Bronchial epithelial cell (primary cell): ENCODE measurements around the gene PIAS4. TPM values are rescaled to one million over a fixed set of nuclear protein-coding genes. Genes with fewer than 3 reads are reported as not detected.

ENCODE experiments used
- DNase-seq: peaks from one replicate; pipeline ENCODE4 v3.0.0-alpha.2; 2010; ENCODE audit warnings: low read depth
- FAIRE-seq: peaks from 2 replicates; lab custom pipeline; 2011; peaks lifted over from hg19 to GRCh38; lab: Jason Lieb, UNC
- H3K27me3 ChIP-seq: 2 replicates; pipeline ENCODE4 v1.5.1; 2011; ENCODE audit warnings: low read length; ENCODE audit not compliant: control insufficient read depth, insufficient read depth
- H3K36me3 ChIP-seq: 2 replicates; pipeline ENCODE4 v1.5.1; 2011; ENCODE audit warnings: low read length; ENCODE audit not compliant: control insufficient read depth, insufficient read depth
- H3K4me3 ChIP-seq: 2 replicates; pipeline ENCODE4 v1.5.1; 2011; ENCODE audit warnings: mild to moderate bottlenecking, low read depth, low read length, control low read depth
- total RNA-seq: library from RNA; depleted of rRNA; stranded (reverse); fragments of >200 nt; gene quantifications from 2 replicates; pipeline ENCODE4 v1.2.1, GENCODE V29; 2014
- TF ChIP-seq, protein P1 (sequence below): IDR thresholded peaks from 2 replicates; pipeline ENCODE4 v1.5.1; 2011; ENCODE audit warnings: mild to moderate bottlenecking, moderate library complexity, low read length, control low read depth, inconsistent platforms; ENCODE audit not compliant: insufficient read depth, severe bottlenecking

PIAS4 gene
- total RNA-seq, 1 donor from 2014 or later, result 10.0 TPM

- TF ChIP-seq, protein P1, sequence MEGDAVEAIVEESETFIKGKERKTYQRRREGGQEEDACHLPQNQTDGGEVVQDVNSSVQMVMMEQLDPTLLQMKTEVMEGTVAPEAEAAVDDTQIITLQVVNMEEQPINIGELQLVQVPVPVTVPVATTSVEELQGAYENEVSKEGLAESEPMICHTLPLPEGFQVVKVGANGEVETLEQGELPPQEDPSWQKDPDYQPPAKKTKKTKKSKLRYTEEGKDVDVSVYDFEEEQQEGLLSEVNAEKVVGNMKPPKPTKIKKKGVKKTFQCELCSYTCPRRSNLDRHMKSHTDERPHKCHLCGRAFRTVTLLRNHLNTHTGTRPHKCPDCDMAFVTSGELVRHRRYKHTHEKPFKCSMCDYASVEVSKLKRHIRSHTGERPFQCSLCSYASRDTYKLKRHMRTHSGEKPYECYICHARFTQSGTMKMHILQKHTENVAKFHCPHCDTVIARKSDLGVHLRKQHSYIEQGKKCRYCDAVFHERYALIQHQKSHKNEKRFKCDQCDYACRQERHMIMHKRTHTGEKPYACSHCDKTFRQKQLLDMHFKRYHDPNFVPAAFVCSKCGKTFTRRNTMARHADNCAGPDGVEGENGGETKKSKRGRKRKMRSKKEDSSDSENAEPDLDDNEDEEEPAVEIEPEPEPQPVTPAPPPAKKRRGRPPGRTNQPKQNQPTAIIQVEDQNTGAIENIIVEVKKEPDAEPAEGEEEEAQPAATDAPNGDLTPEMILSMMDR, result no peak
- FAIRE-seq (peak; percentile 43), DNase-seq (no peak)
- Histone ChIP-seq H3K36me3 (peaks cover 22% of the 10 kb centered on the region), H3K27me3 (no peaks in the 10 kb centered on the region), H3K4me3 (no peak overlapping the region)
Observed at GRCh38 chr19:4013886-4014540, 6.5 kb downstream of the PIAS4 start.

GRCh38 chr19:4014541-4015491 lies 7.3 kb downstream of the PIAS4 start:
- no peak overlapping the region for H3K4me3 ChIP-seq
- no peak for FAIRE-seq
- H3K27me3 ChIP-seq, result no peaks in the 10 kb centered on the region
- TF ChIP-seq, protein P1, result no peak
- DNase-seq, result no peak
- H3K36me3 ChIP-seq, result peaks cover 22% of the 10 kb centered on the region

DNA sequence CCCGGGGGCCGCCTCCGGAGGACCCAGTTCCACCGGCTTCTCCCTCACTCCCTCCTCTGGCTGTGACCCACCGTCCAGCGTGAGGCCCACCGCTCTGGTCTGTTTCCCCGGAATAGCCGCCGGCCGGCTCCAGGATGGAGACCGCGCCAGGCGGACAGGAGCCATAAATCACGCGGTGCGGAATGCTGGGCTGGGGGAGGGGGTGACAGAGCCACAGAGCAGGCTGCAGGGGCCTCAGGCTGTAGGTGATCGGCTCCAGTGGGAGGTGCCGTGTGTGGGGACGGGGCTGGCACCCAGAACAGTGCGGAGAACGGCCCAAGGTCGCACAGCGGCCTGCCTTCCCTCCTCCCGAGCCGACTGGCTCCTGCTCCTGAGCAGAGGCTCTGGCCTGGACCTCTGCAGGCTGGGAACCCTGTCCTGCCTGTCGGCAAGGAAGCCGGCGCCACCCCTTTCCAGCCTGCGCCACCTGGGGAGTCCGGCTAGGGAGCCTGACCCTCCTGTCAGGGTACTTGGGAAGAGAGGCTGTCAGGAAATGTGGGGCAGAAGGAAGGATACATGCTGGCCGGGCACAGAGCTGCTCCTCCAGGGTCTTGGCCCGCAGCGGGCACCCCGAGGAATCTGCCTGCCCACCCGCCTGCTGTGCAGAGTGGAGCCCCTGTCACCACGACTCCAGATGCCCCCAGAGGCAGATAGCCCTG lies 8.3 kb downstream of the PIAS4 start:
- DNase-seq (no peak), FAIRE-seq (no peak)

GRCh38 chr19:4016486-4016885 lies 8.9 kb downstream of the PIAS4 start:
- Histone ChIP-seq H3K27me3 (no peaks in the 10 kb centered on the region), H3K4me3 (no peak overlapping the region), H3K36me3 (peaks cover 22% of the 10 kb centered on the region)
- DNase-seq (no peak), FAIRE-seq (no peak)
- TF ChIP-seq, protein P1, result no peak

More for the DNA sequence above, 8.3 kb downstream of the PIAS4 start:
- Histone ChIP-seq H3K36me3 (peaks cover 21% of the 10 kb centered on the region), H3K27me3 (no peaks in the 10 kb centered on the region), H3K4me3 (no peak overlapping the region)
- TF ChIP-seq, protein P1, result no peak

- Histone ChIP-seq H3K36me3 (peaks cover 21% of the 10 kb centered on the region), H3K4me3 (no peak overlapping the region), H3K27me3 (no peaks in the 10 kb centered on the region)
- TF ChIP-seq, protein P1, result no peak
- DNase-seq (no peak), FAIRE-seq (no peak)
Observed at GRCh38 chr19:4016903-4017638, 9.5 kb downstream of the PIAS4 start.
